GM19395 (cell line): Measurements from ENCODE around the gene PDCD10.

Source experiments
- ATAC-seq: cut with Tn5 transposase; IDR thresholded peaks from one replicate; pipeline ENCODE4 v1.9.1; 2021; ENCODE audit warnings: mild to moderate bottlenecking, moderate library complexity; ENCODE audit not compliant: unreplicated experiment

The PDCD10 gene

GRCh38 chr3:167734498-167735232 lies at the start of gene PDCD10:
Gene PDCD10, minus strand, starts transcription at chr3:167734892. Its CDS starts 14,735 bp downstream, at chr3:167720157.
- peak; percentile 87 for ATAC-seq

- no peak for ATAC-seq
Observed at GRCh38 chr3:167783781-167784180, 49.1 kb upstream of the PDCD10 start.

- no peak for ATAC-seq
Observed at GRCh38 chr3:167780214-167780883, 45.7 kb upstream of the PDCD10 start.

- ATAC-seq, result no peak
Observed at GRCh38 chr3:167777356-167777755, 42.7 kb upstream of the PDCD10 start.

GRCh38 chr3:167776066-167776685 lies 41.5 kb upstream of the PDCD10 start:
- ATAC-seq, result no peak

- ATAC-seq, result peak; percentile 91
Observed at GRCh38 chr3:167773584-167773983, 38.9 kb upstream of the PDCD10 start.

- ATAC-seq, result peak; percentile 41
Observed at GRCh38 chr3:167772992-167773391, 38.3 kb upstream of the PDCD10 start.

- ATAC-seq, result peak; percentile 78
Observed at GRCh38 chr3:167762296-167762695, 27.6 kb upstream of the PDCD10 start.

- no peak for ATAC-seq
Observed at GRCh38 chr3:167761302-167761701, 26.6 kb upstream of the PDCD10 start.

- ATAC-seq, result no peak
Observed at GRCh38 chr3:167754049-167754448, 19.4 kb upstream of the PDCD10 start.

- ATAC-seq, result peak; percentile 100
Observed at GRCh38 chr3:167750272-167750971, 15.7 kb upstream of the PDCD10 start.

- ATAC-seq, result no peak
Observed at GRCh38 chr3:167749728-167750127, 15.0 kb upstream of the PDCD10 start.

- no peak for ATAC-seq
Observed at GRCh38 chr3:167749209-167749608, 14.5 kb upstream of the PDCD10 start.

- ATAC-seq, result no peak
Observed at GRCh38 chr3:167743799-167744198, 9.1 kb upstream of the PDCD10 start.

GRCh38 chr3:167742338-167742737 lies 7.6 kb upstream of the PDCD10 start:
- ATAC-seq, result no peak

- peak; percentile 89 for ATAC-seq
Observed at GRCh38 chr3:167740961-167741587, 6.4 kb upstream of the PDCD10 start.

- ATAC-seq, result no peak
Observed at GRCh38 chr3:167739190-167739810, 4.6 kb upstream of the PDCD10 start.

- ATAC-seq, result no peak
Observed at GRCh38 chr3:167738037-167738436, 3.3 kb upstream of the PDCD10 start.

- ATAC-seq, result no peak
Observed at GRCh38 chr3:167736997-167737396, 2.3 kb upstream of the PDCD10 start.

GRCh38 chr3:167736264-167736787 lies 1.6 kb upstream of the PDCD10 start:
- ATAC-seq, result no peak
